Mesothelial cell of epicardium (in vitro differentiated cells): ENCODE results near the gene VEGFC. TPM values are rescaled to one million over a fixed set of nuclear protein-coding genes. Genes with fewer than 3 reads are reported as not detected.

Experiments
- DNase-seq, 2 experiments: peaks; one replicate each; pipeline ENCODE4 v3.0.0; 2021; ENCODE audit warnings: low spot score in 2 of 2; ENCODE audit not compliant: unreplicated experiment in 2 of 2
- H3K27ac Mint-ChIP-seq: 2 replicates; pipeline ENCODE4 v1.8.0; 2021; ENCODE audit warnings: mixed read lengths
- H3K27me3 Mint-ChIP-seq: 2 replicates; pipeline ENCODE4 v1.8.0; 2021; ENCODE audit warnings: low read depth, mixed read lengths
- H3K36me3 Mint-ChIP-seq: 2 replicates; pipeline ENCODE4 v1.8.0; 2021; ENCODE audit warnings: mixed read lengths
- H3K4me1 Mint-ChIP-seq: 2 replicates; pipeline ENCODE4 v1.8.0; 2021; ENCODE audit warnings: mixed read lengths
- H3K4me3 Mint-ChIP-seq: 2 replicates; pipeline ENCODE4 v1.8.0; 2021; ENCODE audit warnings: mild to moderate bottlenecking, moderate library complexity, mixed read lengths
- H3K9me3 Mint-ChIP-seq: 2 replicates; pipeline ENCODE4 v1.8.0; 2021; ENCODE audit warnings: mixed read lengths
- CTCF ChIP-seq: fragments of 200-600 bp; sonication (generic); IDR thresholded peaks from one replicate; pipeline ENCODE4 v1.5.0; 2021; ENCODE audit warnings: antibody characterized with exemption; ENCODE audit not compliant: unreplicated experiment
- total RNA-seq: library from RNA; stranded (reverse); gene quantifications from 3 replicates; pipeline ENCODE4 v1.2.1, GENCODE V29; 2021

Gene VEGFC
- total RNA-seq, 1 donor from 2014 or later: 2.4 TPM

GRCh38 chr4:176795441-176795840 is 2.7 kb upstream of the VEGFC start:
- H3K27me3 Mint-ChIP-seq: peaks cover 64% of the 10 kb centered on the region
- H3K36me3 Mint-ChIP-seq: no peaks in the 10 kb centered on the region
- TF ChIP-seq CTCF: no peak
- no peak for DNase-seq
- no peak overlapping the region for H3K27ac Mint-ChIP-seq
- H3K4me3 Mint-ChIP-seq: no peak overlapping the region
- peaks cover 13% of the 10 kb centered on the region for H3K4me1 Mint-ChIP-seq
- no peaks in the 10 kb centered on the region for H3K9me3 Mint-ChIP-seq

GRCh38 chr4:176794651-176795050 is 1.9 kb upstream of the VEGFC start:
- Mint-ChIP-seq H3K9me3 (no peaks in the 10 kb centered on the region), H3K4me3 (no peak overlapping the region), H3K27ac (no peak overlapping the region)

GRCh38 chr4:176794151-176794550 is 1.4 kb upstream of the VEGFC start:
- H3K4me3 Mint-ChIP-seq: peak overlapping the region; percentile 79
- H3K9me3 Mint-ChIP-seq: no peaks in the 10 kb centered on the region
- H3K27ac Mint-ChIP-seq: no peak overlapping the region
- peaks cover 70% of the 10 kb centered on the region for H3K27me3 Mint-ChIP-seq
- no peaks in the 10 kb centered on the region for H3K36me3 Mint-ChIP-seq
- no peak for DNase-seq
- peaks cover 13% of the 10 kb centered on the region for H3K4me1 Mint-ChIP-seq
- no peak for TF ChIP-seq CTCF

More at GRCh38 chr4:176794651-176795050, 1.9 kb upstream of the VEGFC start:
- TF ChIP-seq CTCF: no peak
- no peak for DNase-seq
- peaks cover 70% of the 10 kb centered on the region for H3K27me3 Mint-ChIP-seq
- H3K36me3 Mint-ChIP-seq: no peaks in the 10 kb centered on the region
- H3K4me1 Mint-ChIP-seq: peaks cover 13% of the 10 kb centered on the region

- Mint-ChIP-seq H3K27me3 (peaks cover 67% of the 10 kb centered on the region), H3K36me3 (no peaks in the 10 kb centered on the region), H3K4me3 (peak overlapping the region; percentile 79), H3K4me1 (peaks cover 13% of the 10 kb centered on the region), H3K9me3 (no peaks in the 10 kb centered on the region), H3K27ac (no peak overlapping the region)
- TF ChIP-seq CTCF: no peak
- no peak for DNase-seq
Measured at GRCh38 chr4:176793060-176793605, 411 bp upstream of the VEGFC start.

- DNase-seq: peak; percentile 20 to 52
- no peak for TF ChIP-seq CTCF
- no peaks in the 10 kb centered on the region for H3K9me3 Mint-ChIP-seq
- no peaks in the 10 kb centered on the region for H3K36me3 Mint-ChIP-seq
- peak overlapping the region; percentile 70 for H3K4me3 Mint-ChIP-seq
- peaks cover 13% of the 10 kb centered on the region for H3K4me1 Mint-ChIP-seq
- H3K27ac Mint-ChIP-seq: no peak overlapping the region
- H3K27me3 Mint-ChIP-seq: peaks cover 54% of the 10 kb centered on the region
Measured at GRCh38 chr4:176791591-176792325, 964 bp downstream of the VEGFC start.
